AG20443 (cell line): ENCODE measurements around the gene ERCC2.

Experiments
- DNase-seq: peaks from one replicate; pipeline ENCODE4 v3.0.0; 2012; ENCODE audit warnings: low spot score, mixed read lengths

Gene ERCC2

GRCh38 chr19:45401815-45402214, 31.4 kb upstream of the ERCC2 start:
- DNase-seq, result no peak

- DNase-seq, result no peak
These were observed 29.8 kb upstream of the ERCC2 start for GRCh38 chr19:45400192-45400591.

GRCh38 chr19:45395821-45396617, 25.6 kb upstream of the ERCC2 start:
- peak; percentile 2 for DNase-seq

GRCh38 chr19:45391871-45392665, 21.7 kb upstream of the ERCC2 start:
- DNase-seq, result peak; percentile 2

DNA sequence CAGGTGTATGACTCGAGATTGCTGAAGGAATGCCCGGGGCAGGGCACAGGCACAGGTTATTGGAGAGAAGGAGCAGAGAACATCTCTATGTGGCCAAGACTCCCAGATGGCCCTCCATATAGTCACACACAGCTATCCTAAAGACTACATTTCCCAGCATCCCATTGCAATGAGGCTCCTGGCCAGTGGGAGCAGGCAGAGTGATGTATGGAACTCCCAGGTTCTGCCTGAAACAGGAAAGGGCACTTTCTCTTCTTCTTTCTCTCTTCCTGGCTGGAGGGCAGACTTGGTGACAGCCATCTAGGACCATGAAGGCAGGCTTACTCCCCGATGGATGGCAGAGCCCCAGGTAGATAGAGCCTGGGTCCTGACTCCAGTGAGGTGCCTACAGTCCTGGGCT, 21.0 kb upstream of the ERCC2 start:
- DNase-seq, result peak; percentile 5

DNA sequence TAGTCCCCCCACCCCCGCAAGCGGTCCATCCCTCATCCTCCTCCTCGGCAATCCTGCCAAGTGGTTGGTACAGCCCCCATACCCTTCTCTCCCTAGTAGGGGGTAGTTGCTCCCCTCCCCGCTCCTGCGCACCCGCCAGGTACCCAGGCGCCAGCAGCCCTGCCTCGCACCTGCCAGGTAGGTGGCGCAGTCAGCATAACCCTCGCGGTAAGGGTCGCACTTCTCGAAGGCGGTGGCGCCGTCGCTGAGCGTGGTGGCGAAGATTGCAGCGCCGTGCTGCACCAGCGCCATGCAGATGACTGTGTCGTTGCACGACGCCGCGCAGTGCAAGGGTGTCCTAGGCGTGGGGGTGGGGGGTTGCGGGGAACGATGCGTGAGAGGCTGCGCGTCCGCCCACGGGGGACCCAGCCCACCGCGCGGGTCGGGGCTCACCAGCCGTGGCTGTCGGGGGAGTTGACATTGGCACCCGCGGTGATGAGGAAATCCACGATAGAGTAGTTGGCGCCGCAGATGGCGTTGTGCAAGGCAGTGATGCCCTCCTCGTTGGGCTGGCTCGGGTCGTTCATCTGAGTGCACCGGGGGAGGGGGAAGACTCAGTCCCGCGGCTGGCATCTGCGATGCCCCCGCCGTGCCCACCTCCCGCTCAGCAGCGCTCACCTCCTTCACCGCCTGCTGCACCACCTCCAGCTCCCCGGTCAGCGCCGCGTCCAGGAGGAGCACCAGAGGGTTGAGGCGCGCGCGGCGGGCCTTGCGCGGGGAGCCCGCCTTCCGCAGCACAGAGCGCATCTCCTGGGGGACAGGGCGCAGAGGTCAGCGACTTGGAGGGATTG, 15.2 kb upstream of the ERCC2 start:
- DNase-seq, result peak; percentile 28

DNA sequence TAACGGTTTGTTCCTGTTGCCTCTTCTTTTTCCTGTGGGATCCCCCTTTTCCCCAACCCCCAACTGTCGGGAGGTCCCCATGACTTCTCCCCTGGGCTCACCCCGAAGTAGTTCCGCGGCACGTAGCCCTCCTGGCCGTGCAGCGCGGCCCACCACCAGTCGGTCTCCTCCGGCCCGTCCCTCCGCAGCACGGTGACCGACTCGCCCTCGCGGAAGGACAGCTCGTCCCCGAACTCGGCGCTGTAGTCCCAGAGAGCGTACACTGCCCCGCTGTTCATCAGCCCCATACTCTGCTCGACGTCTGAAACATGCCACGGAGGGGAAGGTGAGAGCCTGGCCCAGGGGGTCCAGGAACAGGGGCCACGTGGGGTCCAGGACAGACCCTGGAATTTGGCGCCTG, 12.1 kb upstream of the ERCC2 start:
- no peak for DNase-seq

- no peak for DNase-seq
These were observed 9.7 kb upstream of the ERCC2 start for GRCh38 chr19:45380107-45380506.

GRCh38 chr19:45376045-45376724, 5.8 kb upstream of the ERCC2 start:
- peak; percentile 89 for DNase-seq

DNA sequence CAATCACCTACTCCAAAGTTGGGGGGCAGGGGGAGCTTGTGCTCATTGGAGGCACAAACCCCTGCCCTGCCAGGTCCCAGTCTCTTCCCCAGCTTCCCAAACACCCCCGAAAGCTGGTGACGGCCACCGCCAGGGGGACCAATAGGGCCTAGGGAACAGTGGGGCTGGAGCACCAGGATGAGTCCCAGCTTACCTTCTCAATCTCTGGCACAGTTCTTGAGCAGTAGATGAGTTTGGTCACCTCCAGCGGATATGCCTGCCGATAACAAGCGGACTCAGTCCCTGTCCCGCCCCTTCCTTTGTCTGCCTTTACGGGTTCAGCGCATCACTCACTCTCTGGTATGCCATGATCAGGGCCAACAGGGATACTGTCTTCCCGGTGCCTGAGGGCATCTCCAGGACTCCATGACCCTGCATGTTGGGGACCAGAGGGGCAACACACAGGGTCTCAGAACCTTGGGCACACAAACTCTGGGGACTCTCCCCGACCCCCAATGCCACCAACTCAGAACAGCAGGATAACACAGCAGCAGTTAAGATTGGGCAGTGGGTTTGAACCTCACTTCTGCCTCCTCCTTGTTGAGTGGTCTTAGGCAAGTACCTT, 1.5 kb downstream of the ERCC2 start:
- peak; percentile 6 for DNase-seq

- no peak for DNase-seq
These were observed 2.2 kb downstream of the ERCC2 start for GRCh38 chr19:45368127-45368526.

- no peak for DNase-seq
These were observed 5.7 kb downstream of the ERCC2 start for GRCh38 chr19:45364696-45365095.

- no peak for DNase-seq
These were observed 6.4 kb downstream of the ERCC2 start for GRCh38 chr19:45363861-45364459.

GRCh38 chr19:45362291-45362690, 8.1 kb downstream of the ERCC2 start:
- DNase-seq, result no peak

GRCh38 chr19:45361608-45362007, 8.8 kb downstream of the ERCC2 start:
- no peak for DNase-seq

DNA sequence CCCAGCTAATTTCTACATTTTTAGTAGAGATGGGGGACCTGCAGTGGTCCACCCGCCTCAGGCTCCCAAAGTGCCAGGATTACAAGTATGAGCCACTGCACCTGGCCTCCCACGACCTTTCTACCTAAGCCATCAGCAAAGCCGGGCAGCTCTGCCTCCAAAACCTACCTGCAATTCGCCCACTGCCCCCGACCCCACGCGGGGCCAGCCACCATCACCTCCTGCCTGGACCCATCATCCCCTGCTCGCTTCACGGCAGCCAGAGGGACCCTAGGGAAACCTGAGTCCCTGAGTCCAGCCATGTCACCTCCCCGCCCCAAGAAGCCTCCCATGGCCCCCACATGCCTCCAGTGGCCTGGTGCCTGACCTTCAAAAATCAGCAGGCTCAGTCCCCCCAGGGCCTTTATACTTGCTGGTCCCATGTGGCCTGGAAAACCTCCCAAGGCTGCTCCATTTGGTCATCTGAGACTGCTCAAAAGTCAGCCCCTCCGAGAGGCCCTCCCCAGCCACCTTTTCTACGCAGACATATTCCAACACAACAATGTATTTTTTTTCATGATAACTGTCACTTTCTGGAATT, 12.1 kb downstream of the ERCC2 start:
- DNase-seq, result no peak

DNA sequence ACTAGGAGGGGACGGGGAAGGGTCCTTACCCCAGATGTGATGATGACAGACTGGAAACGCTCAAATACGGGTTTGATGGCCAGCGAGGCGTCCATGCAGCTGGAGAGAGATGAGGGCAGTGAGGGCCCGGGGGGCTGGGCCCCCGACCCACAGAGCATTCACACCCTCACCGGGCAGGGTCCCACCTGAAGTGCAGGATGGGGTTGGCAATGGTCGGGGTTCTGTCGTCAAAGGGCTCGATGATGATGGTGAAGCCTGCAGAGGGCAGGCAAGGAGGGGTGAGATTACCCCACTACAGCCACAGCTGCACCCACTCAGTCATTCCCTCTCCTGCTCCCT, 13.0 kb downstream of the ERCC2 start:
- no peak for DNase-seq

DNA sequence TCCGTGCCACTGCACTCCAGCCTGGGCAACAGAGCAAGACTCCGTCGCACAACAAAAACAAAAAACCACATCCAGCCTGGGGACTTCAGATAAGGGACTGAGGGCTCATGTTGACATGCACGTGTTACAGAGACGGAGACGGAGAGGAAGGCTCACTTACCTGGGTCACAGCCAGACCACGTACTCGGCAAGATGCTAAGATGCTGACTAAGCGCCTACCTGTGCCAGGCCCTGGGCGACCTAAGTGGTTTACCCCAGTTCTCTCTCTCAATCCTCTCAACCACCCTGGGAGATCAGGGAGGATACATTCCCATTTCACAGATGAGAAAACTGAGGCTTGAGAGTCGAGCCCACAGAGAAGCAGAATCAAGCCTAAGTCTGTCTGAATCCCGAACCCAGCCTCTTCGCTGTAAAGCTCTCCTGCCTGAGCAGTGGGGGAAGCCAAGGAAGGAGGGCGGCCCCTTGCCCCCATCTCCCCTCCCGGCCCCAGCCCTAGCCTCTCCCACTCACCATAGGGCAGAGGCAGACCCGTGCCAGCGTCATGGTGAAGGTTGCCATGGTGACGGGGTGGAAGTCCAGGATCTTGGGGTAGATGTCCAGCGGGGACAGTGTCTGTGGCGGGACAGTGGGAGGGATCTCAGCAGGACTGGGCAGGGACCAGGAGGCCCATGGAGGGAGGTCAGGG, 13.5 kb downstream of the ERCC2 start:
- no peak for DNase-seq

DNA sequence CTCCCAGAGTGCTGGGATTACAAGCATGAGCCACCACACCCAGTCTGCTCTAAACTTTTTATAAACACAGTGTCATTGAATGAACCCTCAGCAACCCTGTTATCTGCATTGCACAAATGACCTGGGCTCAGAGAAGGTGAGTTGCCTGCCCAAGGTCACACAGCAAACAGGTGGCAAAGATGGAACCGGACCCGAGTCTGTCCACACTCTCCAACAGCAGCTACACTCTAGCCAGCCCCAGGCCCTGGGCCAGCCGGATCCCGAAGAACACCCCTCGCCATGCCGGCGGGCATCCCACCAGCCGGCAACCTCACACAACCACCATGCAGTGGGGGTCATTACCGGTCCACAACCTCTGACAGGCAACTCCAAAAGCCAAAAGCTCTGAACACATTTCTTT, 14.5 kb downstream of the ERCC2 start:
- DNase-seq, result no peak

- no peak for DNase-seq
These were observed 15.0 kb downstream of the ERCC2 start for GRCh38 chr19:45355402-45355801.
